GM12891 (cell line): ENCODE measurements around the gene MCM3AP.

ENCODE experiments used
- PAX5 ChIP-seq: IDR thresholded peaks from 2 replicates; pipeline ENCODE4 v1.6.1; 2011; ENCODE audit warnings: low read length, moderate library complexity, mild to moderate bottlenecking; ENCODE audit not compliant: insufficient read depth, severe bottlenecking
- POLR2A ChIP-seq: IDR thresholded peaks from 2 replicates; pipeline ENCODE4 v1.6.1; 2011; ENCODE audit warnings: low read depth, low read length, control low read depth

- TF ChIP-seq PAX5 (no peak), POLR2A (no peak)
Observed at GRCh38 chr21:46221664-46222435, 63.6 kb downstream of the MCM3AP start.
